SK-N-SH treated with all-trans-retinoic acid at 6 μM for 48 hours (cell line): ENCODE measurements around the gene RC3H1.

Experiments
- ARNTL ChIP-seq: fragments of 450-650 bp; formaldehyde crosslinking; IDR thresholded peaks from 2 replicates; pipeline ENCODE4 v1.5.0; 2020; ENCODE audit warnings: low read depth, mild to moderate bottlenecking, moderate library complexity, borderline replicate concordance
- BACH2 ChIP-seq: fragments of 250-450 bp; sonication (Bioruptor Pico); IDR thresholded peaks from 2 replicates; pipeline ENCODE4 v1.9.0; 2021; ENCODE audit warnings: mild to moderate bottlenecking, borderline replicate concordance
- CSRNP3 ChIP-seq: fragments of 250-450 bp; sonication (Bioruptor Pico); IDR thresholded peaks from 2 replicates; pipeline ENCODE4 v1.5.1; 2021; ENCODE audit warnings: mild to moderate bottlenecking, moderate library complexity
- ESRRG ChIP-seq: fragments of 250-450 bp; sonication (Bioruptor Pico); IDR thresholded peaks from 2 replicates; pipeline ENCODE4 v1.6.1; 2021; ENCODE audit warnings: mild to moderate bottlenecking
- GLIS3 ChIP-seq: fragments of 250-450 bp; sonication (Bioruptor Pico); IDR thresholded peaks from 2 replicates; pipeline ENCODE4 v1.5.0; 2020; ENCODE audit warnings: mild to moderate bottlenecking, moderate library complexity
- ISL1 ChIP-seq: fragments of 250-450 bp; sonication (Bioruptor Pico); IDR thresholded peaks from 2 replicates; pipeline ENCODE4 v2.1.2; 2022; ENCODE audit warnings: mild to moderate bottlenecking, moderate library complexity
- OSR1 ChIP-seq: fragments of 250-450 bp; sonication (Bioruptor Pico); IDR thresholded peaks from 2 replicates; pipeline ENCODE4 v1.8.0; 2022; ENCODE audit warnings: moderate library complexity, mild to moderate bottlenecking, inconsistent platforms
- PATZ1 ChIP-seq: fragments of 250-450 bp; sonication (Bioruptor Pico); IDR thresholded peaks from 2 replicates; pipeline ENCODE4 v1.8.0; 2020; ENCODE audit warnings: mild to moderate bottlenecking, moderate library complexity, borderline replicate concordance
- TCF4 ChIP-seq: fragments of 250-450 bp; sonication (Bioruptor Pico); IDR thresholded peaks from 2 replicates; pipeline ENCODE4 v1.8.0; 2021; ENCODE audit warnings: mild to moderate bottlenecking, moderate library complexity, borderline replicate concordance
- TOX ChIP-seq: fragments of 250-450 bp; sonication (Bioruptor Pico); IDR thresholded peaks from 2 replicates; pipeline ENCODE4 v1.8.0; 2021; ENCODE audit warnings: mild to moderate bottlenecking, moderate library complexity, borderline replicate concordance
- ZC3H10 ChIP-seq: fragments of 250-450 bp; sonication (Bioruptor Pico); IDR thresholded peaks from 2 replicates; pipeline ENCODE4 v1.5.1; 2021; ENCODE audit warnings: mild to moderate bottlenecking, moderate library complexity
- ZFP30 ChIP-seq: fragments of 450-650 bp; formaldehyde crosslinking; IDR thresholded peaks from 2 replicates; pipeline ENCODE4 v1.5.0; 2022; ENCODE audit warnings: mild to moderate bottlenecking, moderate library complexity
- ZNF8 ChIP-seq: fragments of 450-650 bp; formaldehyde crosslinking; IDR thresholded peaks from 2 replicates; pipeline ENCODE4 v1.5.0; 2020; ENCODE audit warnings: mild to moderate bottlenecking, moderate library complexity

GRCh38 chr1:173946380-173946921 lies 75.7 kb downstream of the RC3H1 start:
- TF ChIP-seq ESRRG (CRISPR knock-in tag) (no peak), CSRNP3 (CRISPR knock-in tag) (no peak), PATZ1 (CRISPR knock-in tag) (no peak), ARNTL (no peak), ZNF8 (CRISPR knock-in tag) (no peak), GLIS3 (CRISPR knock-in tag) (no peak), TOX (CRISPR knock-in tag) (no peak), BACH2 (no peak), ZC3H10 (CRISPR knock-in tag) (no peak), OSR1 (CRISPR knock-in tag) (no peak), ISL1 (CRISPR knock-in tag) (no peak), TCF4 (CRISPR knock-in tag) (no peak), ZFP30 (CRISPR knock-in tag) (no peak)
